ENCODE results near the gene FAM118B.

Gene FAM118B

DNA sequence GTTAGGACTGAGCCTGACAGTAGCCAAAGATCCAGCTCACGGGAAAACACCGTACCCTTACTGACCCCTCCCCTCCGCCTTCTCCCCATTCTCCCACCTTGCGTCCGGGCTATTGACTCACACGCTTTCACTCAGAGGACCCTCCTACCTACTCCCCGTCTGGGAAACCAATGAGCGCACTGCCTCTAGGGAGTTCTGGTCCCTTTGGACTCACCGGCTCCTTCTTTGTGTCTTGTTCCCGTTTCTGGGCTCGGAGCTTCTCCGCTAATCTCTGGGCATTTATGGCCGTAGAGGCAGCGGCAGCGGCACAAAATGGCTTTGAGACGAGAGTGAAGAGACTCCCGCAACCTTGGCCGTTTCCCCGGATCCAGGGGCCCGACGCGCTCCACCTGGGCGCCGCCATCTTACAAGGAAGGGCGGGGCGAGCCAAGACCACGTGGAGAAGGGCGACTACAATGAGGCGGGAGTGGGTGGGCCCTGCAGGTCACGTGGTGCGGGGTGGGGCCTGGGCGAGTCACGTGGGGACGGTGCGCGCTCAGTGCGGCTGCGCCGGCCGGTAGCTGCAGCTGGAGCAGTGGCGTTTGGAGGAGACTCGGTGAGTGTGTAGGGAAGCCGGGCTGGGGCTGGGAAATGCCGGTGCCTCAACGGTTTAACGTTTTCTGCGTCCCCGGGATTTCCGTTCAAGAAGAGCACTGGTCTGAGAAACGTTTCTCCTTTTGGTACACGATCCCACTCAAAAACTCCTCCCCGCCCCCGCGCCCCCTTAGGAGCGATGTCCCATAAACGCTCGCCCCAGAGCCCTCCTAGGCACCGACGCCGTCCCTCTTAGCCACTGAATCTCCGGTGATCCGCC lies at the start of gene FAM118B, which contains the start of gene RPUSD4:
FAM118B (plus strand) TSS at position 547 of the 853 bp plus-strand sequence. CDS start 23,220 bp downstream, outside the sequence.
RPUSD4 (minus strand) TSS at position 415 of the 853 bp plus-strand sequence; CDS start at position 403, 12 bp downstream.
- DNase-seq (peak; percentile 99), ATAC-seq (peak; percentile 96)
- H3K27ac Mint-ChIP-seq, result peak within 1 kb of the TSS; percentile 94
- H3K4me3 Mint-ChIP-seq, result peak within 1 kb of the TSS; percentile 97
- H3K36me3 Mint-ChIP-seq (ENCODE audit: low read depth), result peaks cover 22% of the 10 kb centered on the region
- H3K4me1 Mint-ChIP-seq, result peaks cover 44% of the 10 kb centered on the region
- no peaks in the 10 kb centered on the region for H3K9me3 Mint-ChIP-seq
- no peaks in the 10 kb centered on the region for H3K27me3 Mint-ChIP-seq

DNA sequence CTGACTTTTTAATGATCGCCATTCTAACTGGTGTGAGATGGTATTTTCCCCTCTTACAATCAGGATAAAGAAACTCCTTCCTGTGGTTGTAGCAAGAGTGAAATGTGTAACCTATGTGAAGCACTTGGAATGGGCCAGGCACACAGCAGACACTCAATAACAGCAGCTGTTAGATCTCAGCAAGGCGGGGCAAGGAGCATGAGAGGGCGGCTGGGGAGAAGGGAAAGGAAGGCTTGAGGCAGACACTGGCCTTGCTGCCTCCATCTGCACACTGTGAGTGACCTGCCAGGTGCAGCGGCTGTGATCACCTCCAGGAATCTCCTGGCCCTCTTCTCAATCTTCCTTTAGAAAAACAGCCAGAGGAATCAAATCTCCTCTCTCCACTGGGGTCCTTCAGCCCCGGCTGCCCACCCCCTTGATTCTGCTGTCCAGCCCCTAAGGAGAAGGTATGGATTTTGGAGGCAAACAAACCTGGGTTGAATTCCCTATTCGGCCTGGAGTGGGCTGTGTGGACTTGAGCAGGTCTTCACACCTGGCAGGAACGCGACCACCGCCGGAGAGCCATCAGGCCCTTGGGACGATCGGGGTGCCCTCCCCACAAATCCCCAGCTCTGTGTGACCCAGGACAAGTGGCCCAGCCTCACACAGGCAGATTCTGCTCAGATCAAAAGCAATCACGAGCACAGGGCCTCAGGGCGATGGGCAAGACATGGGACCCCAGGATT lies 49.1 kb upstream of the FAM118B start:
- Mint-ChIP-seq H3K4me1 (no peaks in the 10 kb centered on the region), H3K36me3 (ENCODE audit: low read depth) (no peaks in the 10 kb centered on the region), H3K4me3 (no peak overlapping the region), H3K27ac (no peak overlapping the region), H3K9me3 (no peaks in the 10 kb centered on the region), H3K27me3 (no peaks in the 10 kb centered on the region)
- ATAC-seq (no peak), DNase-seq (no peak)

DNA sequence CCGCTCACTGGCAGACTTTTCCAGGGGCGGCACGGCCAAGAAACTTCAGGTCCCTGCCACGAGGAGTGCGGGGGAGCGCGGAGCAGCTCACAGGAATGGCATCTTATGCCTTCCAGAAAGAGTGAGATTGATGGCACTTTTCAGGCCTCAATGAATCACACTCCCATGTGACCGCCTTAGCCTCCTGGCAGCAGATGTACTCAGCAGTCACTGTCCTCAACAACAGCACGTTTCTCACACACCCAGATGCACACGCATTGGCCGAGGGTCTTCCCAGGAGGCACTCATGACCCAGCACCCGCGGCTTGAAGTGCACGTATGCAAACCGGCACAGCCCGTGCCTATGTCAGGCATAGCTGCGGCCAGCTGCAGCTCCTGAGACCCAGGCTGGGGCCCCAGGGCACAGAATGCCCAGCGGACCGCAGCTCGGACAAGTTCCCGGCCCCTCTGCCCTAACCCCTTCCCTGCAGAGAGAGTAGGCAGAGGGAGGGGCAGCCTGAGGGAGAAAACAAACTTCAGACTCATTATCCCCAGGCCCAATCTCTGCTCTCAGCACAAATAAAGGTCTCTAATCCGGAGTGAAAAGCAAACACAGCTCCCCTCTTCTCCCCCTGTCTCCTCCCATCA lies 48.4 kb upstream of the FAM118B start:
- Mint-ChIP-seq H3K27me3 (no peaks in the 10 kb centered on the region), H3K36me3 (ENCODE audit: low read depth) (no peaks in the 10 kb centered on the region), H3K9me3 (no peaks in the 10 kb centered on the region), H3K4me3 (no peak overlapping the region), H3K4me1 (no peaks in the 10 kb centered on the region), H3K27ac (no peak overlapping the region)
- ATAC-seq (no peak), DNase-seq (no peak)

DNA sequence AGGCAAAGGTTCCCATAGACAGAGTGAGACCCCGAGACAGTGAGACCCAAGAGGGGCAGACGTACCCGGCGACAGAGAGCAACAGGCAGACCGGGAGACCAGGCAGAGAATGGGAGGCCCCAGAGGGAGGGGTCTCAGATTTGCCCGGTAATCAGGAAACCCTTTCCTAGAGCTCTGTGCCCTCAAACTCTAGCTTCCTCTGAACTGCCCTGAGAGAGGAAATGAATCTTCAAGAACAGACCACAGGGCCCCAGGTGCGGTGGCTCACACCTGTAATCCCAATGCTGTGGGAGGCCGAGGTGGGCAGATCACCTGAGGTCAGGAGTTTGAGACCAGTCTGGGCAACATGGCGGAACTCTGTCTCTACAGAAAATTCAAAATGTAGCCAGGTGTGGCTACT lies 47.8 kb upstream of the FAM118B start:
- Mint-ChIP-seq H3K27ac (no peak overlapping the region), H3K27me3 (no peaks in the 10 kb centered on the region), H3K4me3 (no peak overlapping the region), H3K4me1 (no peaks in the 10 kb centered on the region), H3K9me3 (no peaks in the 10 kb centered on the region), H3K36me3 (ENCODE audit: low read depth) (no peaks in the 10 kb centered on the region)
- ATAC-seq, result no peak
- DNase-seq, result no peak

DNA sequence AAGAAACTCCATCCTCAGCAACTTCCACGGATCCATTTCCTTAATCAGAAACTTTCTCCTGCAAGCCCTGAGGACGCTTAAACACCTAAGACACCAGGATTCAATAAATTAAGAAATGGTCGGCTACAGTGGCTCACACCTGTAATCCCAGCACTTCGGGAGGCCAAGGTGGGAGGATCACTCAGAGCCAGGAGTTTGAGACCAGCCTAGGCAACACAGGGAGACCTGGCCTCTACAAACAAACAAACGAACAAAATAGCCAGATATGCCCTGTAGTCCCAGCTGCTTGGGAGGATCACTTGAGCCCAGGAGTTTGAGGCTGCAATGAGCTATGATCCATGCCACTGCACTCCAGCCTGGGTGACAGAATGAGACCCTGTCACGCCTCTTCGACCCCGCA lies 46.8 kb upstream of the FAM118B start:
- Mint-ChIP-seq H3K36me3 (ENCODE audit: low read depth) (no peaks in the 10 kb centered on the region), H3K27ac (no peak overlapping the region), H3K4me1 (no peaks in the 10 kb centered on the region), H3K4me3 (no peak overlapping the region), H3K27me3 (no peaks in the 10 kb centered on the region), H3K9me3 (no peaks in the 10 kb centered on the region)
- ATAC-seq (no peak), DNase-seq (no peak)

DNA sequence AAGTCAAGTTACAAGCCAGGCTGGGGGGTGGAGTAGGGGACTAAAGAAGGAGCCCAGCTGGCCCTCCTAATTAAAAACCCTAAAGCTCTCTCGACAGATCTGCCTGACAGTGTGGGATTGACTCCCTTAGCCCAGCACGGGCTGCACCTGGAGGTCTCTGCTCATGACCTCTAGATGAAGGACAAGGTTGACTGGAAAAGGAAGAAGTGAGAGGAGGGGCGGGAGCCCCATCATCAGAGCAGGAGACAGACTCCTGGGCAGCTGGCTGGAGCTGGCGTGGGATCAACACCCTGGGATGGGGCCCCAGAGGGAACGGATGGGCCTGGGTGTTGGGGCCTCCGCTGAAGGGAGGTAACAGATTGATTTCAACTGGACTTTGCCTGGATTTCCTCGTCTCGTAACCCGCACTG lies 46.3 kb upstream of the FAM118B start:
- no peaks in the 10 kb centered on the region for H3K27me3 Mint-ChIP-seq
- DNase-seq (no peak), ATAC-seq (no peak)
- H3K4me1 Mint-ChIP-seq, result no peaks in the 10 kb centered on the region
- H3K27ac Mint-ChIP-seq, result no peak overlapping the region
- no peaks in the 10 kb centered on the region for H3K36me3 Mint-ChIP-seq (ENCODE audit: low read depth)
- H3K4me3 Mint-ChIP-seq, result no peak overlapping the region
- no peaks in the 10 kb centered on the region for H3K9me3 Mint-ChIP-seq

DNA sequence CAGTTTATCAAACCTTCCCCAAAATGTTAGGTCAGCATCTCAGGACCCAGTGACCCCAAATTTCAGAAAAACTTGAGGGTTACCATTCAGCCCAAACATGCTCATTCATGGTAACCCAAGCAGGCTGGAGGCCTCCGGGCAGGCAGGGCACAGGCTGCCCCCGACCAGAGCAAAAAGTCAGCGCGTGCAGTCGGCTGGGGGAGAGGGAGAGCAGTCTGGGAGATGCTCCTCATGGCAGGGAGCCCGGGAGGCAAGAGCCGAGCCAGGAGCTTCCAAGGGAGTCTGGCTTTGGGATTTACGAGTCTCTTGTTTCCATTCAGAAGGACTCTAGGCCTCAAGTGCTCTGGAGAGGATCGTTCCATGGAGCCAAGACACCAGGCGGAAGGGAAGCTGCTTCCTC lies 45.8 kb upstream of the FAM118B start:
- ATAC-seq (no peak), DNase-seq (no peak)
- no peak overlapping the region for H3K27ac Mint-ChIP-seq
- H3K27me3 Mint-ChIP-seq, result no peaks in the 10 kb centered on the region
- H3K4me1 Mint-ChIP-seq, result no peaks in the 10 kb centered on the region
- H3K36me3 Mint-ChIP-seq (ENCODE audit: low read depth), result no peaks in the 10 kb centered on the region
- H3K4me3 Mint-ChIP-seq, result no peak overlapping the region
- H3K9me3 Mint-ChIP-seq, result no peaks in the 10 kb centered on the region

DNA sequence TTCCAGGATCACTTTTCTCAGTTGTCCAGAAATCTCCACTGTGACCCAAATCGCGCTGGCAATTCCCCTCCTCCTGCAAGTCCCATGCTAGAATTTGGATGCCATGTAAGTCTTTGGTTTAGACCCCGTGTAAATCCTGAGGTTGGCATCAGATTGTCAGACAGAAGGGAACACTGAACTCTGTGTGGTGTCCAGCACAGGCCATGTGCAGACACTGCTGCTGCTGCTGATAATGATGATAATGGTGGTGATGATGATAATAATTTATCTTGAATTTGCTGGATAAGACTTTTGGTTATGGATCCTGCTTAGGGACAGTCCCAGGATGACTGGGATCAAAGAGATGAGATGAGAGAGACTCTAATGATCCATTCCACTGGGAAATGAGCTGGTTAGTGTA lies 45.2 kb upstream of the FAM118B start:
- H3K27ac Mint-ChIP-seq, result no peak overlapping the region
- no peaks in the 10 kb centered on the region for H3K4me1 Mint-ChIP-seq
- no peaks in the 10 kb centered on the region for H3K36me3 Mint-ChIP-seq (ENCODE audit: low read depth)
- DNase-seq (no peak), ATAC-seq (no peak)
- H3K9me3 Mint-ChIP-seq, result no peaks in the 10 kb centered on the region
- no peaks in the 10 kb centered on the region for H3K27me3 Mint-ChIP-seq
- H3K4me3 Mint-ChIP-seq, result no peak overlapping the region

DNA sequence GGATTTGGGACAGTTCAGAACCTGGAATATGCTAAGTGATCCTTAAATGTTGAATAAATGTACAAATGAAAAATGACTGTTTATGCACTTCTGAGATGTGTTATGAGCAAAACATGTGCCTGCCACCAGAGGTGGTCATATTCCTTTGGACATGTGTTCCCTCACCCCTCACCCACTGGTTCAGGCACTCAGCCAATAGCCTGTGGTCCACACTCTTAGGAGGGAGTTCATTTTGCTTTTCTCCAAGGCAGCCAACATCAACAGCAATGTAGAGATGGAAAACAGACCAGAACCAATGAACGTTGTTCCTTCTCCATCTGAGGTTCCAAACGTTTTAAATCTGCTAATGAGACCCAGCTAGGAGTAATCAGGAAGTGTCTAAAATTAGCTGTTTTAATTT lies 44.1 kb upstream of the FAM118B start:
- no peak for ATAC-seq
- Mint-ChIP-seq H3K9me3 (no peaks in the 10 kb centered on the region), H3K4me1 (no peaks in the 10 kb centered on the region), H3K27ac (no peak overlapping the region), H3K4me3 (no peak overlapping the region), H3K36me3 (ENCODE audit: low read depth) (no peaks in the 10 kb centered on the region), H3K27me3 (no peaks in the 10 kb centered on the region)
- no peak for DNase-seq

DNA sequence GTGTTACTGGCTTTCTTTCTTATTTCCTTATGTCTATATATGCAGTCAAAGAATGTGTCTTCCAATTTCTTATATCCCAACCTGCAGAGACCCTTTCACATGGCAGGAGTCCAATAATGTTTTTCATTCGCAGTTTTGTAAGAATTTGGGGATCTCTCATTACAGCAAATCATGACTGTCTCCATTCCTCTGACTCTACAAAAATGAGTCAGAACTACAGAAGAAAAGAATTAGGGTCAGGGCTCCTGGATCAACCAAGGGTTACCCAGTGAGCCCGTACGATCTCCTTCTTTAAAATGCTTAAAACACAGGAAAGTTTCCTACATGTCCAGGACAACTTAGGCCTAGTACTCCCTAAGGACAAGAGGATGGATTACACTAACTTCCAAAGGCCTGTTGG lies 42.3 kb upstream of the FAM118B start:
- H3K4me3 Mint-ChIP-seq, result no peak overlapping the region
- DNase-seq (no peak), ATAC-seq (no peak)
- no peaks in the 10 kb centered on the region for H3K4me1 Mint-ChIP-seq
- H3K27ac Mint-ChIP-seq, result no peak overlapping the region
- H3K27me3 Mint-ChIP-seq, result no peaks in the 10 kb centered on the region
- no peaks in the 10 kb centered on the region for H3K9me3 Mint-ChIP-seq
- no peaks in the 10 kb centered on the region for H3K36me3 Mint-ChIP-seq (ENCODE audit: low read depth)

DNA sequence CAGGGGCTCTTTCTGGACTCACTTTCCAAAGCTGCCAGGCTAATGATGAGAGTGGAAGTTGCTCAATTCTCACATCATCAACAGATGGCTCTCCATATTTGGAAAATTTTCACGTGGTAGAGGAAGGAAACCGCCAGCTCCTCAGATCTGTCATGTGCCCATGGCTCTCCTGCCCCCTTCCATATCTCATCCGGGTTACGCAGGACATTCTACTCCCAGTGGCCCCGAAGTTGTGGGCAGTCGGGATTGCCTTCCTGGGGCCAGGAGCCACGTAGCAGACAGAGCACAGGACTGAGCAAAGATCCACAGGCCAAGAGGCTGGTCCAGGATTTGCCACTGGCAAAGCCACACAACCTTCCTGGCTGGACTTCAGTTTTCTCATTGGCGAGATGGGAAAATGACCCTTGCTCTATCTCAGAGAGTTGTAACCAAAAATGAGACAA lies 39.0 kb upstream of the FAM118B start:
- Mint-ChIP-seq H3K4me3 (no peak overlapping the region), H3K36me3 (ENCODE audit: low read depth) (no peaks in the 10 kb centered on the region), H3K27ac (no peak overlapping the region), H3K27me3 (no peaks in the 10 kb centered on the region), H3K9me3 (no peaks in the 10 kb centered on the region), H3K4me1 (no peaks in the 10 kb centered on the region)
- ATAC-seq (no peak), DNase-seq (no peak)

DNA sequence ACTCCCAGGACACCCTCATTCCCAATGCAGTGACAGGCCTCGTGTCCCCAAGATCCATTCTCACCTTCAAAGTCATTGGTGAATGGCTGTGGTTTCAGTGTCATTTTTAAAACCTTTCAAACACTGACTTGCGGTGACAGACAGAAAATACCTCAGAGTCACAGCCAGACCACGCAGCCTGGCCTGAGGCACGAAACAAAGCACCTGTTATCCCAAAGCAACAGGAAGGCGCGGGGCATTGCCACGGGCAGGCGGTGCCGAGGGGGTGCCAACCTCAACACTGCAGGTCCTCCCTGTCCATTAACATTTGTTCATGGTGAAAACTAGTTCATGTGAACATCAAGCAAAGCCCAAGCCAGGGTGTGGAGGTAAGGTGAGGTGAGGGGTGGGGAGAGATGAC lies 38.3 kb upstream of the FAM118B start:
- no peak overlapping the region for H3K27ac Mint-ChIP-seq
- H3K9me3 Mint-ChIP-seq, result no peaks in the 10 kb centered on the region
- H3K36me3 Mint-ChIP-seq (ENCODE audit: low read depth), result no peaks in the 10 kb centered on the region
- ATAC-seq (no peak), DNase-seq (no peak)
- H3K4me3 Mint-ChIP-seq, result no peak overlapping the region
- H3K4me1 Mint-ChIP-seq, result no peaks in the 10 kb centered on the region
- H3K27me3 Mint-ChIP-seq, result no peaks in the 10 kb centered on the region

DNA sequence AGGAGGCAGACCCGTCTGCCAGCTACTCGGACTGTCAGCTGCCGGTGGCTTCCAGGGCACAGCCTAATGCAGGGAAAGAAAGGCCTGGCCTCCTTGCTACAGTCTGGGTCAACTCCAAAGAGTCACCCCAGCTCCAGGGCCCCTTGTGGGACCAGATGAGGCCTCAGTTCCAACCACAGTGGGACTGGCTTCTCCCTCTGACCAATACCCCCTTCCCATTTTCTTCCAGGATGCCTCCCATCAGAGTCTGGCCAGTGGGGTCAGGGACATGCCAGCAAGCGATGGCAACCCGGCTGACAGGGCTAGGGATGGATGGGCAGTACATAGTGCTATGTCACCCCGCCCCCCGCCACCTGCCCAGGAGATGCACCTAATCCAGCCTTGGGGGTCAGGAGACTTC lies 36.8 kb upstream of the FAM118B start:
- ATAC-seq, result no peak
- no peak overlapping the region for H3K4me3 Mint-ChIP-seq

DNA sequence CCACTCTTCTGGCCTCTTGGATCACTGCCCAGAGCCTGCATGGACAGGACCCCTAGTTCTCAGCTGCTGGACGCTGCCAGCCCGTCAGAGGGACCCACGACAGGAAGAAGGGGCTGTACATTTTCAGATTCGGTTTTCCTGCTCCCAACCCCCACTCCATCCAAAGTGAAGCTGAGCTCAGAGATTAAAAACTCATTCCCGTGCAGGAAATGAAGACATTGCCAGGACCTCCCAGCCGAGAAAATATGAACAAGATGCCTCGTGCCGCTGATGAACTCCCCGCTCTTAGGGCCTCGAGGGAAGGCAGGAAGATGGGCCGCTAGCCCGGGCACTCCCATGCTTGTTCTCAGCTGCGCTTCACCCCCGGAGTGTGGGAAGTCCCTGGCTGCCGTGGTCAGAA lies 36.2 kb upstream of the FAM118B start:
- no peaks in the 10 kb centered on the region for H3K36me3 Mint-ChIP-seq (ENCODE audit: low read depth)
- no peak overlapping the region for H3K27ac Mint-ChIP-seq
- no peaks in the 10 kb centered on the region for H3K9me3 Mint-ChIP-seq
- H3K4me1 Mint-ChIP-seq, result no peaks in the 10 kb centered on the region
- no peak overlapping the region for H3K4me3 Mint-ChIP-seq
- DNase-seq (no peak), ATAC-seq (no peak)
- no peaks in the 10 kb centered on the region for H3K27me3 Mint-ChIP-seq

More for the DNA sequence above, 36.8 kb upstream of the FAM118B start:
- H3K27me3 Mint-ChIP-seq, result no peaks in the 10 kb centered on the region
- no peaks in the 10 kb centered on the region for H3K9me3 Mint-ChIP-seq
- H3K36me3 Mint-ChIP-seq (ENCODE audit: low read depth), result no peaks in the 10 kb centered on the region
- no peaks in the 10 kb centered on the region for H3K4me1 Mint-ChIP-seq
- DNase-seq, result no peak
- no peak overlapping the region for H3K27ac Mint-ChIP-seq
